Activated CD8-positive, alpha-beta T cell treated with anti-CD3 and anti-CD28 coated beads for 36 hours (primary cell): ENCODE measurements around the gene PTRH1. TPM values are rescaled to one million over a fixed set of nuclear protein-coding genes. Genes with fewer than 3 reads are reported as not detected.
A peak's percentile ranks its signal among the peaks of the same experiment; 100 is the strongest.

Source experiments
- ATAC-seq: fragments of 200-7000 bp; cut with Tn5 transposase; one replicate; pipeline ENCODE4 v1.10.0; 2021; ENCODE audit warnings: mild to moderate bottlenecking, moderate library complexity
- CTCF ChIA-PET: fragments of 350-600 bp; sonication (Branson Sonifier 250); formaldehyde crosslinking; loops from one replicate; lab custom pipeline; 2021; ENCODE audit warnings: antibody characterized with exemption; lab: Charles Lee
- POLR2A ChIA-PET: fragments of 350-600 bp; sonication (Branson Sonifier 250); formaldehyde crosslinking; loops from one replicate; lab custom pipeline; 2021; ENCODE audit warnings: antibody characterized with exemption; lab: Charles Lee
- DNase-seq: peaks from one replicate; pipeline ENCODE4 v3.0.0-alpha.2; 2020
- H3K27ac Mint-ChIP-seq: one replicate; pipeline ENCODE4 v1.8.0; 2021; ENCODE audit warnings: mild to moderate bottlenecking, mixed read lengths
- H3K27me3 Mint-ChIP-seq: one replicate; pipeline ENCODE4 v1.8.0; 2021; ENCODE audit warnings: mixed read lengths
- H3K36me3 Mint-ChIP-seq: one replicate; pipeline ENCODE4 v1.8.0; 2021; ENCODE audit warnings: low read depth, mixed read lengths
- H3K4me1 Mint-ChIP-seq: one replicate; pipeline ENCODE4 v1.8.0; 2021; ENCODE audit warnings: low read depth, mixed read lengths
- H3K4me3 Mint-ChIP-seq: one replicate; pipeline ENCODE4 v1.8.0; 2021; ENCODE audit warnings: mild to moderate bottlenecking, moderate library complexity, mixed read lengths
- H3K9me3 Mint-ChIP-seq: one replicate; pipeline ENCODE4 v1.8.0; 2021; ENCODE audit warnings: mixed read lengths
- CTCF ChIP-seq: fragments of 200-600 bp; IDR thresholded peaks from one replicate; pipeline ENCODE4 v1.8.0; 2022; ENCODE audit warnings: antibody characterized with exemption, mild to moderate bottlenecking
- intact Hi-C: fragments of 100-400 bp; cut with micrococcal nuclease; formaldehyde crosslinking; loops from one replicate; pipeline ENCODE4 v1.10.0; 2022
- total RNA-seq, 2 experiments: library from RNA; stranded (reverse); gene quantifications; one replicate each; pipeline ENCODE4 v1.2.3, GENCODE V29; 2021

PTRH1 gene
- total RNA-seq, 2 experiments from 2014 or later = 15.9 to 16.0 TPM

DNA sequence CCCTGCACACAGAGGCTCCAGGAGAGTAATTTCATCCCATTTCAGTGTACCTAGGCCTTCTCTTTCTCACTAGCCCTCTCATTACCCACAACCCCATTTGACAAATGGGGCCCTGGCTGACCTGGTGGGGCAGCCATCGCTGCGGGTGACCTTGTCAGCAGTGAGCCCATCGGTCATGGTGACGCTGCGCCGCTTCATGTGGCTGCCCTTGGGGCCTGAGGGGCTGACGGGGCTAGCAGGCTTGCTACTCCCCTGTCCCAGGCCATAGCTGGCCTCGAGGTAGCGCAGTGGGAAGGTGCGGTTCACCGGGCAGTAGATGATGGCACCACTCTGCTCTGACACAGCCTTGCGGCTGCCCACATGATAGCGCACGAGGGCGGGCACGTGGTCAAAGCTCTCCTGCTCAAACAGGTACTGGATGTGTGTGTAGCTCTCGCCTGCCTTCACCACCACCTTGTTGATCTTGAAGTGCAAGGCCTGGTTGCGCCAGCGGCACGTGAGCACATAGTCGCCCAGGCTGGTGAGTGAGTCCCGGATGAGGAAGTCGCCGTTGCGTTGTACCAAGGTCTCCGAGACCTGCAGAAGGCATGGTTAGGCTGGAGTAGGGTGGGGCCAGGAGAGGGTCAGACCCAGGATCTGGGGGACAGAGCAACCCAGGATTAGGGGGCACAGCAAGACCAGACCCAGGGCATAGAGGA, 33.8 kb upstream of the PTRH1 start:
- intact Hi-C loops = no loop called here
- Mint-ChIP-seq H3K27ac (no peak overlapping the region), H3K9me3 (no peaks in the 10 kb centered on the region), H3K4me1 (peaks cover 13% of the 10 kb centered on the region), H3K36me3 (peaks cover 19% of the 10 kb centered on the region), H3K4me3 (no peak overlapping the region), H3K27me3 (no peaks in the 10 kb centered on the region)
- TF ChIP-seq CTCF = no peak
- ChIA-PET POLR2A (interaction anchor here (1.0 kb wide), 1 partner anchor 34 kb away, joined by 3 read pairs; the partner anchor contains the start of genes PTRH1 and TTC16), CTCF (no interaction called here)
- no peak for DNase-seq
- ATAC-seq = no peak

- TF ChIP-seq CTCF = no peak
- Mint-ChIP-seq H3K27me3 (no peaks in the 10 kb centered on the region), H3K4me3 (no peak overlapping the region), H3K9me3 (no peaks in the 10 kb centered on the region), H3K36me3 (peaks cover 24% of the 10 kb centered on the region), H3K27ac (peak overlapping the region; percentile 50), H3K4me1 (peaks cover 13% of the 10 kb centered on the region)
- ATAC-seq (peak; percentile 78), DNase-seq (peak; percentile 53)
- POLR2A ChIA-PET = no interaction called here
- intact Hi-C loops = no loop called here
- CTCF ChIA-PET = interaction anchor here (0.6 to 1.7 kb wide), 5 partner anchors 12 to 174 kb away, joined by 3 to 6 read pairs (median 3); partner anchors contain the start of gene TOR2A
Measured at GRCh38 chr9:127746959-127747569, 31.6 kb upstream of the PTRH1 start.

- TF ChIP-seq CTCF = no peak
- Mint-ChIP-seq H3K4me1 (peaks cover 13% of the 10 kb centered on the region), H3K9me3 (no peaks in the 10 kb centered on the region), H3K27me3 (no peaks in the 10 kb centered on the region), H3K36me3 (peaks cover 23% of the 10 kb centered on the region), H3K4me3 (no peak overlapping the region), H3K27ac (no peak overlapping the region)
- DNase-seq (no peak), ATAC-seq (no peak)
- CTCF ChIA-PET = interaction anchor here (1.3 to 4.0 kb wide), 4 partner anchors 10 to 177 kb away, joined by 3 to 17 read pairs (median 10); partner anchors contain the start of gene TOR2A
- intact Hi-C loops = no loop called here
- POLR2A ChIA-PET = interaction anchor here (1.2 to 1.6 kb wide), 3 partner anchors 10 to 126 kb away, joined by 3 to 4 read pairs (median 3); partner anchors contain the start of genes CDK9 and TOR2A
Measured at GRCh38 chr9:127744398-127745110, 29.1 kb upstream of the PTRH1 start.

DNA sequence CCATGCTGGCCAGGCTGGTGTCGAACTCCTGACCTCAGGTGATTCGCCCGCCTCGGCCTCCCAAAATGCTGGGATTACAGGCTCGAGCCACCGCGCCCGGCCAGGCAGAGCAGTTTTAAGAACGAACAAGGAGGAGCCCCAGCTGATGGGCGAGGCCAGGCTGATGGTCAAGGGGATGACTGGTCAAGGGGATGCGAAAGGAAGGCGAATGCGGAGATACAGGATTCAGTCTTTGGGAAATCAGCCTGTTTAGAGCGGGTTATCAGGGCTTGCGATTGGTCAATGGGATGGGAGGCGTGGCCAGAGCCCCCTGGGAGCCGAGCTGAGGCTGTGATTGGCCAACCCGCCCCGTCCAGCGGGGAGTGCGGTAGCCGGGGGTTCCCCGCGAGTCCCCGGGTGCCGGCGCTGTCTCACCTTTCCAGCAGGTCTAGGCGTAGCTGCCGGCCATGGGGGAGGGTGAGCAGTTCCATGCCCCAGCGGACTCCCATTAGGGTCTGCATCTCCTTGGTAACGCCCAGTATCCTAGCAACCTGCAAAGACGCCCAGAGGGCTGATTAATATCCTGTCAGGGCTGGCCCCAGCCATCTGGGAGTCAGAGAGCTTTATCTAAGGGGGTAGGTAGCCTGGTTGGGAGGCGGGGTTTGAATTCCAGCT, 27.1 kb upstream of the PTRH1 start:
- Mint-ChIP-seq H3K9me3 (no peaks in the 10 kb centered on the region), H3K27ac (peak overlapping the region; percentile 46), H3K4me1 (peaks cover 10% of the 10 kb centered on the region), H3K4me3 (no peak overlapping the region), H3K27me3 (no peaks in the 10 kb centered on the region), H3K36me3 (peaks cover 17% of the 10 kb centered on the region)
- ATAC-seq (peak; percentile 12), DNase-seq (no peak)
- ChIA-PET POLR2A (interaction anchor here (1.0 to 1.3 kb wide), 3 partner anchors 8 to 42 kb away, joined by 3 read pairs; no protein-coding TSS in a partner anchor), CTCF (interaction anchor here (0.7 to 4.0 kb wide), 4 partner anchors 8 to 179 kb away, joined by 3 to 15 read pairs (median 6); partner anchors contain the start of gene TOR2A)
- no peak for TF ChIP-seq CTCF
- intact Hi-C loops = no loop called here
